HepG2 (cell line): ENCODE measurements around the gene CNPY4. TPM values are rescaled to one million over a fixed set of nuclear protein-coding genes. Genes with fewer than 3 reads are reported as not detected.

Experiments used
- ELK4 ChIP-seq: sonication (generic); formaldehyde crosslinking; IDR thresholded peaks from 2 replicates; pipeline ENCODE4 v1.9.0; 2021; ENCODE audit warnings: missing genetic modification reagents, borderline replicate concordance
- FOXP4 ChIP-seq: sonication (generic); formaldehyde crosslinking; IDR thresholded peaks from 2 replicates; pipeline ENCODE4 v1.4.0; 2020; ENCODE audit warnings: missing genetic modification reagents
- HNF4A ChIP-seq: sonication (generic); formaldehyde crosslinking; IDR thresholded peaks from 2 replicates; pipeline ENCODE4 v1.4.0; 2020; ENCODE audit warnings: missing genetic modification reagents
- HOXA5 ChIP-seq: sonication (generic); formaldehyde crosslinking; IDR thresholded peaks from 2 replicates; pipeline ENCODE4 v1.4.0; 2020; ENCODE audit warnings: missing genetic modification reagents
- HOXA9 ChIP-seq: sonication (generic); formaldehyde crosslinking; IDR thresholded peaks from 2 replicates; pipeline ENCODE4 v1.8.1; 2022; ENCODE audit warnings: missing genetic modification reagents, mild to moderate bottlenecking, moderate library complexity, borderline replicate concordance
- NFYB ChIP-seq: sonication (generic); formaldehyde crosslinking; IDR thresholded peaks from 2 replicates; pipeline ENCODE4 v1.4.0; 2020; ENCODE audit warnings: missing genetic modification reagents
- PRDM4 ChIP-seq: sonication (generic); formaldehyde crosslinking; IDR thresholded peaks from 2 replicates; pipeline ENCODE4 v1.9.0; 2021; ENCODE audit warnings: missing genetic modification reagents, borderline replicate concordance
- RFXAP ChIP-seq: sonication (generic); formaldehyde crosslinking; IDR thresholded peaks from 2 replicates; pipeline ENCODE4 v1.4.0; 2020; ENCODE audit warnings: missing genetic modification reagents, borderline replicate concordance
- ZBTB34 ChIP-seq: sonication (generic); formaldehyde crosslinking; IDR thresholded peaks from 2 replicates; pipeline ENCODE4 v1.8.0; 2022; ENCODE audit warnings: mild to moderate bottlenecking, missing genetic modification reagents
- ZNF496 ChIP-seq: sonication (generic); formaldehyde crosslinking; IDR thresholded peaks from 2 replicates; pipeline ENCODE4 v1.8.1; 2023; ENCODE audit warnings: mild to moderate bottlenecking, moderate library complexity, missing genetic modification reagents; ENCODE audit not compliant: insufficient replicate concordance
- ZNF570 ChIP-seq: sonication (generic); formaldehyde crosslinking; IDR thresholded peaks from 2 replicates; pipeline ENCODE4 v1.4.0; 2020; ENCODE audit warnings: mild to moderate bottlenecking, missing genetic modification reagents, borderline replicate concordance
- ZNF646 ChIP-seq: sonication (generic); formaldehyde crosslinking; IDR thresholded peaks from 2 replicates; pipeline ENCODE4 v1.9.0; 2021; ENCODE audit warnings: mild to moderate bottlenecking, missing genetic modification reagents
- ZNF772 ChIP-seq: sonication (generic); formaldehyde crosslinking; IDR thresholded peaks from 2 replicates; pipeline ENCODE4 v1.5.0; 2020; ENCODE audit warnings: mild to moderate bottlenecking, missing genetic modification reagents
- polyA plus RNA-seq, 8 experiments: library from polyadenylated mRNA; depleted of rRNA in 3 of 8; stranded (reverse) in 7 of 8; unstranded in 1 of 8; fragments of >200 nt; fragmentation: Illumina TruSeq in 4 of 8; extraction: Trizol in 4 of 8; gene quantifications; 2 replicates each; pipeline versions ENCODE4 v1.2.1 to v1.2.3, GENCODE V29; 2011 to 2016; ENCODE audit warnings: low read depth in 4 of 8, missing spikeins in 1 of 8, mixed read lengths in 1 of 8; ENCODE audit not compliant: insufficient read depth in 1 of 8
- total RNA-seq, 5 experiments: library from RNA; depleted of rRNA; stranded (reverse); fragments of >200 nt; fragmentation: Illumina TruSeq; extraction: Trizol; gene quantifications; 2 replicates each; pipeline ENCODE4 v1.2.3, GENCODE V29; 2016; ENCODE audit warnings: low read depth in 1 of 5

CNPY4 gene
- total and polyA plus RNA-seq, 2 of the 13 experiments (the other 11 are each of a cell fraction or from before 2014, with no cell fraction given): 6.2 to 12.7 TPM

GRCh38 chr7:100157334-100158228 is 38.1 kb downstream of the CNPY4 start (continued):
- TF ChIP-seq HOXA5 (CRISPR knock-in tag): peak; percentile 34; the same call in 1 of the 2 replicates
- TF ChIP-seq ZNF496 (CRISPR knock-in tag): no peak
- TF ChIP-seq ZNF646 (CRISPR knock-in tag): no peak
- no peak for TF ChIP-seq ZBTB34 (CRISPR knock-in tag)
- TF ChIP-seq ELK4: no peak
- TF ChIP-seq HNF4A (CRISPR knock-in tag): peak; percentile 28
- TF ChIP-seq FOXP4 (CRISPR knock-in tag): peak; percentile 11; the same call in 1 of the 2 replicates
- peak; percentile 30; the same call in 1 of the 2 replicates for TF ChIP-seq HOXA9 (CRISPR knock-in tag)
- 0 out of 2 replicates have a peak, but pooled peaks have one; percentile 20 for TF ChIP-seq RFXAP (CRISPR knock-in tag)
- peak; percentile 54; the same call in 1 of the 2 replicates for TF ChIP-seq ZNF772 (CRISPR knock-in tag)
- no peak for TF ChIP-seq NFYB (CRISPR knock-in tag)
- TF ChIP-seq ZNF570 (CRISPR knock-in tag): no peak
- TF ChIP-seq PRDM4 (CRISPR knock-in tag): no peak
